Adipocyte (in vitro differentiated cells): Measurements from ENCODE around the gene VANGL2.
"Not testable (repeated sequence)": the region's sequence is repeated elsewhere in the genome, so short reads cannot be mapped to it uniquely, and the experiment has no call there.

Source experiments
- DNase-seq: peaks from one replicate; pipeline ENCODE4 v3.0.0-alpha.2; 2015; ENCODE audit warnings: low read depth
- H3K27me3 ChIP-seq: replicated peaks from 2 replicates; pipeline ENCODE4 v1.7.0; 2013; ENCODE audit warnings: mild to moderate bottlenecking, low read length, moderate library complexity; ENCODE audit not compliant: control insufficient read depth, insufficient read depth
- H3K36me3 ChIP-seq: 2 replicates; pipeline ENCODE4 v1.7.0; 2013; ENCODE audit warnings: low read length, mild to moderate bottlenecking, moderate library complexity; ENCODE audit not compliant: control insufficient read depth, insufficient read depth, severe bottlenecking
- H3K4me1 ChIP-seq: 2 replicates; pipeline ENCODE4 v1.7.0; 2013; ENCODE audit warnings: mild to moderate bottlenecking, low read length, moderate library complexity; ENCODE audit not compliant: control insufficient read depth, insufficient read depth
- H3K4me3 ChIP-seq: 2 replicates; pipeline ENCODE4 v1.7.0; 2013; ENCODE audit warnings: mild to moderate bottlenecking, low read length, moderate library complexity
- H3K9ac ChIP-seq: 2 replicates; pipeline ENCODE4 v1.7.0; 2013; ENCODE audit warnings: mild to moderate bottlenecking, low read length, moderate library complexity
- H3K9me3 ChIP-seq: 2 replicates; pipeline ENCODE4 v1.7.0; 2013; ENCODE audit warnings: mild to moderate bottlenecking, low read length, moderate library complexity; ENCODE audit not compliant: control insufficient read depth

VANGL2 gene

DNA sequence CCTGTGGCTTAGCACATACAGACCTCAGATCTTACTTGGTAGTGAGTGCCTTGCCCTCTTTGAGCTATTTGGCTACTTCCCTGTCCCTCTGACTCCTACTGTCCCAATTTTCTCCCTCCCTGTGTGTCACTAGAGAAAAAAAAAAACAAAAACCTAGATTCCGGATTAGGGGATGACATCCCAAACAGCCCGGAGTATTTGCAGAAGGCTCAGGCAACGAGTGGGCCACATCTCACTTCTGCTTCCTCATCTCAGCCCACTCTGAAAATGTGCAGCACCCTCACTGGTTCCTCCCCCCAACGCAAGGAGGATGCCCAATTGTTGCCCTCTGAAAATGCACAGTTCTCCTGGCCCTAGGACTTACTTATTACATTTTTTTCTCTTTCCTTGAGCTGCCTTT lies 28.6 kb upstream of the VANGL2 start:
- no peak overlapping the region for H3K4me3 ChIP-seq
- no peak for DNase-seq
- H3K9me3 ChIP-seq, result no peaks in the 10 kb centered on the region
- no peak overlapping the region for H3K9ac ChIP-seq
- H3K36me3 ChIP-seq, result no peaks in the 10 kb centered on the region
- peaks cover 14% of the 10 kb centered on the region for H3K27me3 ChIP-seq
- H3K4me1 ChIP-seq, result peaks cover 9% of the 10 kb centered on the region

GRCh38 chr1:160373696-160374095 lies 26.7 kb upstream of the VANGL2 start:
- H3K9ac ChIP-seq, result no peak overlapping the region
- H3K4me1 ChIP-seq, result peaks cover 9% of the 10 kb centered on the region
- H3K9me3 ChIP-seq, result no peaks in the 10 kb centered on the region
- peaks cover under 1% of the 10 kb centered on the region for H3K27me3 ChIP-seq
- DNase-seq, result peak; percentile 14
- no peaks in the 10 kb centered on the region for H3K36me3 ChIP-seq
- H3K4me3 ChIP-seq, result no peak overlapping the region

- DNase-seq, result no peak
- H3K9me3 ChIP-seq, result no peaks in the 10 kb centered on the region
- peaks cover 8% of the 10 kb centered on the region for H3K27me3 ChIP-seq
- no peak overlapping the region for H3K4me3 ChIP-seq
- no peak overlapping the region for H3K9ac ChIP-seq
- peaks cover 9% of the 10 kb centered on the region for H3K4me1 ChIP-seq
- no peaks in the 10 kb centered on the region for H3K36me3 ChIP-seq
Observed at GRCh38 chr1:160374306-160375110, 25.9 kb upstream of the VANGL2 start.

DNA sequence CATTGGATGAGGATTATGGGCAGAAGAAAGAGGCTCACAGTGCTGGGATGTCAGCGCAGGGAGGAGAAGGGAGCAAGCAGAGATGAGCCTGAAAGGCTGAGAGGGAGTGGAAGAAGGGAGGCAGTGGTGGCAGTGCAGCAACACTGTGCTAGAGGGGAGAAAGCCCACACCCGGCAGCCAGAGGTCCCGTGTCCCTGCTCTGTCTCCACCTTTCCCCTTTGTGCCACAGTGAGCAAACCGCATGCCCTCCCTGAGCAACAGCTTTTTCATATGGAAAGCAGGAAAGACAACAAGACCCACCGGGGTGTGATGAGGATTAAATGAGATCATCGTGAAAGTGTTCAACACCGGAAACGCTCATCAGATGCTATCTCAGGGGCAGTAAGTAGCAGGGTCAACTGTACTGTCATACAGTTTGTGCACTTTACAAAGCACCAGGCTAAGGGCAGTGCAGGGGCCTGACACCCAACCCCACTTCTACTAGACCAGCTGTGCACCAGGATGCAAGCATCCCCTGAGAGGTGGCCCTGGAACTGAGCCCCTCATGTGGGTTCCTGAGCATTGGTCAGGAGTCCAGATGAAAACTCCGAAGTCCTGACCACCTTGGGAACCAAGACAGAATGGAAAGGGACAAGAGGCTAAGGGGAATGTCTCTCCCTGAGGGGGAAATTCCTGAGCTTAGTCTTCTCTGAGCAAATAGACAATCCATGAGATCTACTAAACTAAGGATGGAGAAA lies 24.4 kb upstream of the VANGL2 start:
- Histone ChIP-seq H3K9me3 (no peaks in the 10 kb centered on the region), H3K4me3 (no peak overlapping the region), H3K4me1 (peaks cover 9% of the 10 kb centered on the region), H3K9ac (no peak overlapping the region), H3K27me3 (peaks cover 18% of the 10 kb centered on the region), H3K36me3 (no peaks in the 10 kb centered on the region)
- DNase-seq, result no peak

DNA sequence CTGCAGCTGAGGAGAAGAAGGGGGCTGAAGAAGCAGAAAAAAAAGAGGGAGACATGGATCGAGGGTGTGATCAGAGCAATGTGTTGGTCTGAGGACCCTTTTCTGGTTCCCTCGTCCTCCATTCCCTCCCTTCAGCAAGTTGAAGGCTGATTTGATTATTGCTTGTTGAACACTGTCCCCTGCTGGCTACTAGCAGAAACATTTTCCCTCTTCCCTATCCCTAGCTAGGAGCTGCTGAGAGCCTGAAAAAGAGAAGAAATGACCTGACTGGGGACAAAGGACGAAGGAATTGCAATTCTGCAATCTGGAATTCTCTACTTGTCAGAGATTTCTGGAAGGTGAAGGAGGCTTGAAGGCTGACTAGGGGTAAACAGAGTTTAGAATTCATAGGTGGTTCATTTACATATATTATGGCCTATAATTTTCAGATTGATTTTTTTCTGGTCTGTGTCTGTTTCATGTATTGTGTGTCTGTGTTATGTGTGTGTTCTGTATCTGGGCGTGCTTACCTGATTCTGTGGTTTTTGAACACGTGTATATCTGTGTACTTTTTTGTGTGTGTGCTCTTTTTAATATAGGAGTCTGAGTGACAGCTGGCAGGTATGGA lies 23.7 kb upstream of the VANGL2 start:
- no peak overlapping the region for H3K4me3 ChIP-seq
- DNase-seq, result peak; percentile 77

DNA sequence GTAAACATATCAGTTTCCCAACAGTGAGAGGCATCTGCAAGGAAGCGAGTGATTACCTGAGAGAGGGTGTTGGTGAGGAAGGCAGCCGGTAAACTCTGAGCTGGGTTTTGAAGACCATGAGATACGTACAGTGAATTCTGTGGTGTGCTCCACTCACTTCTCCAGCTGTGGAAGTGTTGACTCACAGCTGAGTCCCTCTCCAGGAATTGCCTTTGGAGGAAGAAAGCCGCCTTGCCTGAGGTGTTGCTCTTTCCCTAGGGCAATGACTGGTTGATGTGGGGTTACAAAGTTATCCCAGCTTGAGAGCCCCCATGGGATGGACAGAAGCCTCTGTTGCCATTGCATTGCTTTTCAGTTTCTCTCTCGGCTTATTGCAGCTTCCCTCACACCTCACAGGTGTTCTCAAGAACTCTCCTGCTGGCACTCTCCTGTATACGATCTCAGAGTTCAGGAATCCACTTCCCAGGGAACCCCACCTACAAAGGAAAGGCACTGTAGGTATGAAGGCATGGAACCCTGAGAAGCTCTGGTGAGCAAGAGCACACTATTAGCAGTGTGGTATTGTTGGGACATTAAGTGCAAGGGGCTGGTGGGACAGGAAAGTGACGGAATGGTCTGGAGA lies 22.7 kb upstream of the VANGL2 start:
- Histone ChIP-seq H3K4me3 (no peak overlapping the region), H3K9ac (no peak overlapping the region), H3K27me3 (peaks cover 18% of the 10 kb centered on the region), H3K4me1 (peaks cover 9% of the 10 kb centered on the region), H3K36me3 (no peaks in the 10 kb centered on the region), H3K9me3 (no peaks in the 10 kb centered on the region)
- DNase-seq, result peak; percentile 17

More for the DNA sequence above, 23.7 kb upstream of the VANGL2 start:
- H3K9me3 ChIP-seq, result no peaks in the 10 kb centered on the region
- peaks cover 9% of the 10 kb centered on the region for H3K4me1 ChIP-seq
- H3K36me3 ChIP-seq, result no peaks in the 10 kb centered on the region
- peaks cover 18% of the 10 kb centered on the region for H3K27me3 ChIP-seq
- H3K9ac ChIP-seq, result no peak overlapping the region

DNA sequence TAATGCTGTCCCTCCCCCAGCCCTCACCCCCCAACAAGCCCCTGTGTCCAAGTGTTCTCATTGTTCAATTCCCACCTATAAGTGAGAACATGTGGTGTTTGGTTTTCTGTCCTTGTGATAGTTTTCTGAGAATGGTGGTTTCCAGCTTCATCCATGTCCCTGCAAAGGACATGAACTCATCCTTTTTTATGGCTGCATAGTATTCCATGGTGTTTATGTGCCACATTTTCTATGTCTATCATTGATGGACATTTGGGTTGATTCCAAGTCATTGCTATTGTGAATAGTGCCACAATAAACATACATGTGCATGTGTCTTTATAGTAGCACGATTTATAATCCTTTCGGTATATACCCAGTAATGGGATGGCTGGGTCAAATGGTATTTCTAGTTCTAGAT lies 15.6 kb upstream of the VANGL2 start:
- not testable (repeated sequence) for H3K4me1 ChIP-seq, H3K9ac ChIP-seq, H3K36me3 ChIP-seq, H3K4me3 ChIP-seq, H3K27me3 ChIP-seq, DNase-seq
- peaks cover 10% of the 10 kb centered on the region for H3K9me3 ChIP-seq

DNA sequence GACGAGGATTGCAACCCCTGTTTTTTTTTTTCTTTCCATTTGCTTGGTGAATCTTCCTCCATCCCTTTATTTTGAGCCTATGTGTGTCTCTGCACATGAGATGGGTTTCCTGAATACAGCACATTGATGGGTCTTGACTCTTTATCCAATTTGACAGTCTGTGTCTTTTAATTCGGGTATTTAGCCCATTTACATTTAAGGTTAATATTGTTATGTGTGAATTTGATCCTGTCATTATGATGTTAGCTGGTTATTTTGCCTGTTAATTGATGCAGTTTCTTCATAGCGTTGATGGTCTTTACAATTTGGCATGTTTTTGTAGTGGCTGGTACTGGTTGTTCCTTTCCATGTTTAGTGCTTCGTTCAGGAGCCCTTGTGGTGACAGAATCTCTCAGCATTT lies 12.0 kb upstream of the VANGL2 start:
- not testable (repeated sequence) for H3K9ac ChIP-seq, H3K27me3 ChIP-seq, H3K4me3 ChIP-seq, H3K36me3 ChIP-seq, H3K4me1 ChIP-seq, DNase-seq
- peaks cover 10% of the 10 kb centered on the region for H3K9me3 ChIP-seq

- no peak for DNase-seq
- H3K27me3 ChIP-seq, result peaks cover 36% of the 10 kb centered on the region
Observed at GRCh38 chr1:160394673-160395072, 5.7 kb upstream of the VANGL2 start.

GRCh38 chr1:160397651-160398050 lies 2.7 kb upstream of the VANGL2 start:
- Histone ChIP-seq H3K9me3 (no peaks in the 10 kb centered on the region), H3K36me3 (no peaks in the 10 kb centered on the region), H3K9ac (no peak overlapping the region), H3K27me3 (peaks cover 51% of the 10 kb centered on the region), H3K4me3 (no peak overlapping the region), H3K4me1 (no peaks in the 10 kb centered on the region)
- no peak for DNase-seq

More at GRCh38 chr1:160394673-160395072, 5.7 kb upstream of the VANGL2 start:
- Histone ChIP-seq H3K9me3 (no peaks in the 10 kb centered on the region), H3K4me1 (no peaks in the 10 kb centered on the region), H3K9ac (no peak overlapping the region), H3K36me3 (no peaks in the 10 kb centered on the region), H3K4me3 (no peak overlapping the region)

- Histone ChIP-seq H3K27me3 (peaks cover 62% of the 10 kb centered on the region), H3K9ac (no peak overlapping the region), H3K4me1 (no peaks in the 10 kb centered on the region), H3K36me3 (no peaks in the 10 kb centered on the region), H3K4me3 (no peak overlapping the region), H3K9me3 (no peaks in the 10 kb centered on the region)
- DNase-seq, result no peak
Observed at GRCh38 chr1:160398823-160399222, 1.5 kb upstream of the VANGL2 start.
